ENCODE data around the gene LRP8.

DNA sequence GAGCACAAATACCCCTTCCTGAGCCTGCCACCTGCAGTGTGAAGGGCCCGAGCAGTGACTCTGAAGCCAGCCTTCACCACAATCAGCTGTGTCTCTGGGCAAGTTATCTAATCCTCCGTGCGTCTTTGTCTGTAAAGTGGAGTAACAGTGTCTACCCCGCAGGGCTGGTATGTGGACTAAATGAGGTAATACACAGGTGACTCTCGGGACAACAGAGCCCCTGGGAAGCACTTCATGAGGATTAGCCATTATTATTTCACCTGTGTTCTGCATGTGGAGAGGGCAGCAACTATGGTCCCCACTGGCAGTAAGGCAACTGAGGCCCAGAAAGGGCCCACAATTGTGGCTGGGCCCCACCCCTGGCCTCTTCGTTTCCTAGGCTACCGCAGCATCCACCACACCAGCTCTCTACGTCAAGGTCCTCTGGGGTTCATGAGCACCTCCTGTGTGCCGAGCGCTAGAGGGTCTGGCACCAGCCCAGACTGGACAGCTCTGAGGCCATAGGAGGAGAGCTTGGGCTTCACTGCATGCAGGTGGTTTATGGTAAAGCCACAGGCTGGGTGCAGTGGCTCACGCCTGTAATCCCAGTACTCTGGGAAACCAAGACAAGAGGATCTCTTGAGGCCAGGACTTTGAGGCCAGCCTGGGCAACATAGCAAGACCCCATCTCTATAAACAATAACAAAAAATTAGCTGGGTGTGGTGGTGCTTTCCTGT is 41.3 kb upstream of the LRP8 start:
- TF ChIP-seq, protein P1, sequence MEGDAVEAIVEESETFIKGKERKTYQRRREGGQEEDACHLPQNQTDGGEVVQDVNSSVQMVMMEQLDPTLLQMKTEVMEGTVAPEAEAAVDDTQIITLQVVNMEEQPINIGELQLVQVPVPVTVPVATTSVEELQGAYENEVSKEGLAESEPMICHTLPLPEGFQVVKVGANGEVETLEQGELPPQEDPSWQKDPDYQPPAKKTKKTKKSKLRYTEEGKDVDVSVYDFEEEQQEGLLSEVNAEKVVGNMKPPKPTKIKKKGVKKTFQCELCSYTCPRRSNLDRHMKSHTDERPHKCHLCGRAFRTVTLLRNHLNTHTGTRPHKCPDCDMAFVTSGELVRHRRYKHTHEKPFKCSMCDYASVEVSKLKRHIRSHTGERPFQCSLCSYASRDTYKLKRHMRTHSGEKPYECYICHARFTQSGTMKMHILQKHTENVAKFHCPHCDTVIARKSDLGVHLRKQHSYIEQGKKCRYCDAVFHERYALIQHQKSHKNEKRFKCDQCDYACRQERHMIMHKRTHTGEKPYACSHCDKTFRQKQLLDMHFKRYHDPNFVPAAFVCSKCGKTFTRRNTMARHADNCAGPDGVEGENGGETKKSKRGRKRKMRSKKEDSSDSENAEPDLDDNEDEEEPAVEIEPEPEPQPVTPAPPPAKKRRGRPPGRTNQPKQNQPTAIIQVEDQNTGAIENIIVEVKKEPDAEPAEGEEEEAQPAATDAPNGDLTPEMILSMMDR (IDR thresholded peaks at IDR 0.05) = no peak
- no peak for TF ChIP-seq POLR2A (IDR thresholded peaks at IDR 0.05)
